ENCODE measurements around the gene NOX5. TPM values are rescaled to one million over a fixed set of nuclear protein-coding genes. Genes with fewer than 3 reads are reported as not detected.
A peak's percentile ranks its signal among the peaks of the same experiment; 100 is the strongest.

NOX5 gene
- polyA plus RNA-seq, 1 experiment, result 0.15 TPM

DNA sequence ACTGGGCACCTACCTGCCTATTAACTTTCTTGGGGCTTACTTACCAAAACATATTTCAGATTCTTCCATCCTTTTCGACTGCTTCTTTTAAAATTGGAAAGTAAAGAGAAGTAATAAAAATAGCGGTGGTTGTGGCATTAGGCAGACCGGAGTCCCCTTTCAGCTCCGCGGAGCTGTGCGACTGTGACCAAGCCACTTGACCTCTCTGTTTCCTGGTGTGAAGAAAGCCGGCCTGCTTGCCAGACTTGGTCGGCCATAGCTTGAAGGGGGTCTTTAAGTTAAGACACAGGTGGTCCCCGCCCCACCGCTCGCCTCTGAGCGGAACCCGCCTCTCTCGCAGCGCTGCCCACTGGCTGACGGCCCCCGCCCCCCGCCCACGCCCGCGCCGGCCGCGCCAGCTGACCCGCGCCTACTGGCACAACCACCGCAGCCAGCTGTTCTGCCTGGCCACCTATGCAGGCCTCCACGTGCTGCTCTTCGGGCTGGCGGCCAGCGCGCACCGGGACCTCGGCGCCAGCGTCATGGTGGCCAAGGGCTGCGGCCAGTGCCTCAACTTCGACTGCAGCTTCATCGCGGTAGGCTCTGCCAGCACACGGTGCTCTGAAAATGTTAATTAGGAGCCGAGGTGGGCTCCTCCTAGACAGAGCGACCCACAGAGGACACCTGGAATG is 18.3 kb downstream of the NOX5 start:
- POLR2A ChIA-PET, result no interaction called here

DNA sequence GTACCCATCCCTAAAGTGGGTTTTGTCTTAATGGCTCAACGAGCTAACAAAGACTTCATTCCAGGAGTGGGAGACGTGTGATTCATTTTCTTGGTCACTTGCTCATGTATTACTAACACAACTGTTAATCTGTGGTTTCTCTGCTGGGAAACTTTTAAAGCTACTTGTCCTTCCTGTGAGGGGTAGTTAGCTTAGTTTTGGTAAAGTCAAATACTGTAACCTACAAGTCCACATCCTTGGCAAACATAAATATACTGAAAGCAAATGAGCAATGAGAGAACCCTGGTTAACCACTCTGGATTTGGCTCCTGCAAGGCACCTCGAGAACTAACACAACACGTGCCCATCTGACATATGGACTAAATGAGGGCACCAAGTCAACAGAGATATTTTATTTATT is 19.9 kb downstream of the NOX5 start:
- TF ChIP-seq, protein P1, sequence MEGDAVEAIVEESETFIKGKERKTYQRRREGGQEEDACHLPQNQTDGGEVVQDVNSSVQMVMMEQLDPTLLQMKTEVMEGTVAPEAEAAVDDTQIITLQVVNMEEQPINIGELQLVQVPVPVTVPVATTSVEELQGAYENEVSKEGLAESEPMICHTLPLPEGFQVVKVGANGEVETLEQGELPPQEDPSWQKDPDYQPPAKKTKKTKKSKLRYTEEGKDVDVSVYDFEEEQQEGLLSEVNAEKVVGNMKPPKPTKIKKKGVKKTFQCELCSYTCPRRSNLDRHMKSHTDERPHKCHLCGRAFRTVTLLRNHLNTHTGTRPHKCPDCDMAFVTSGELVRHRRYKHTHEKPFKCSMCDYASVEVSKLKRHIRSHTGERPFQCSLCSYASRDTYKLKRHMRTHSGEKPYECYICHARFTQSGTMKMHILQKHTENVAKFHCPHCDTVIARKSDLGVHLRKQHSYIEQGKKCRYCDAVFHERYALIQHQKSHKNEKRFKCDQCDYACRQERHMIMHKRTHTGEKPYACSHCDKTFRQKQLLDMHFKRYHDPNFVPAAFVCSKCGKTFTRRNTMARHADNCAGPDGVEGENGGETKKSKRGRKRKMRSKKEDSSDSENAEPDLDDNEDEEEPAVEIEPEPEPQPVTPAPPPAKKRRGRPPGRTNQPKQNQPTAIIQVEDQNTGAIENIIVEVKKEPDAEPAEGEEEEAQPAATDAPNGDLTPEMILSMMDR (IDR thresholded peaks at IDR 0.05; ENCODE audit: low read depth, low read length), result no peak
- Histone ChIP-seq H3K27me3 (ENCODE audit: control insufficient read depth, insufficient read depth, low read length) (peaks cover 41% of the 10 kb centered on the region), H3K27ac (ENCODE audit: low read depth, low read length) (no peak overlapping the region), H3K9me3 (ENCODE audit: control insufficient read depth, insufficient read depth, low read length) (peaks cover 4% of the 10 kb centered on the region; the same call in 1 of the 2 replicates), H3K4me3 (ENCODE audit: low read depth, low read length) (no peak overlapping the region)
- ChIA-PET CTCF (interaction anchor here (1.0 to 1.4 kb wide), 2 partner anchors 25 to 192 kb away, joined by 3 to 6 read pairs; no protein-coding TSS in a partner anchor), POLR2A (interaction anchor here (1.2 kb wide), 1 partner anchor 126 kb away, joined by 3 read pairs; the partner anchor contains the start of gene GLCE)
- peak; percentile 26 for DNase-seq (ENCODE audit: low read depth, low spot score)

More for the DNA sequence above, 18.3 kb downstream of the NOX5 start:
- Histone ChIP-seq H3K27ac (ENCODE audit: low read depth, low read length) (no peak overlapping the region), H3K4me3 (ENCODE audit: low read depth, low read length) (no peak overlapping the region), H3K27me3 (ENCODE audit: control insufficient read depth, insufficient read depth, low read length) (peaks cover 32% of the 10 kb centered on the region), H3K9me3 (ENCODE audit: control insufficient read depth, insufficient read depth, low read length) (peaks cover 4% of the 10 kb centered on the region; the same call in 1 of the 2 replicates)
- CTCF ChIA-PET, result no interaction called here
- TF ChIP-seq, protein P1 (IDR thresholded peaks at IDR 0.05; ENCODE audit: low read depth, low read length), result no peak
- no peak for DNase-seq (ENCODE audit: low read depth, low spot score)

DNA sequence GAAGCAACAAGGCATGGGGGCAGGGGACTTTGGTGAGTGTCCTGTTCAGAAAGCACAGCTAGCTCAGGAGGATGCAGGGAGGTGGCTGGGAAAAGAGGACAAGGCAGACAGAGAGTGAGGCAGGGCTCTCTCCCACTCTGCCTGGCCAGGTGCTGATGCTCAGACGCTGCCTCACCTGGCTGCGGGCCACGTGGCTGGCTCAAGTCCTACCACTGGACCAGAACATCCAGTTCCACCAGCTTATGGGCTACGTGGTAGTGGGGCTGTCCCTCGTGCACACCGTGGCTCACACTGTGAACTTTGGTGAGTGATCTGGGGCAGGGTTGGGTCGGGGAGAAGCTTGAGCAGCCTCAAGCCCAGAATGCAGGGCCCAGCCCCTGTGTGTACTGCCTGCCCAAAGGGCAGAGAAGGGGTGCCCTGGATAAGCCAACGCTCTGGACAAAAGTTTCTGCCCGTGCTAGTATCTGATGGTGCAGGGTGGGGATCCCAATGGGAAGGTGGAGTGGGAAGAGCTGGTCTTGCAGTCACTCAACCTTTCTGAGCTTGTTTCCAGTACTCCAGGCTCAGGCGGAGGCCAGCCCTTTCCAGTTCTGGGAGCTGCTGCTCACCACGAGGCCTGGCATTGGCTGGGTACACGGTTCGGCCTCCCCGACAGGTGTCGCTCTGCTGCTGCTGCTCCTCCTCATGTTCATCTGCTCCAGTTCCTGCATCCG is 20.9 kb downstream of the NOX5 start:
- H3K27ac ChIP-seq (ENCODE audit: low read depth, low read length), result no peak overlapping the region
- TF ChIP-seq, protein P1 (IDR thresholded peaks at IDR 0.05; ENCODE audit: low read depth, low read length), result peak; percentile 12; the same call in 1 of the 2 replicates
- ChIA-PET POLR2A (no interaction called here), CTCF (interaction anchor here (0.9 to 1.3 kb wide), 2 partner anchors 9 to 13 kb away, joined by 3 read pairs; no protein-coding TSS in a partner anchor)
- H3K4me3 ChIP-seq (ENCODE audit: low read depth, low read length), result no peak overlapping the region
- DNase-seq (ENCODE audit: low read depth, low spot score), result no peak
- H3K27me3 ChIP-seq (ENCODE audit: control insufficient read depth, insufficient read depth, low read length), result peaks cover 42% of the 10 kb centered on the region
- H3K9me3 ChIP-seq (ENCODE audit: control insufficient read depth, insufficient read depth, low read length), result peaks cover 4% of the 10 kb centered on the region; the same call in 1 of the 2 replicates

DNA sequence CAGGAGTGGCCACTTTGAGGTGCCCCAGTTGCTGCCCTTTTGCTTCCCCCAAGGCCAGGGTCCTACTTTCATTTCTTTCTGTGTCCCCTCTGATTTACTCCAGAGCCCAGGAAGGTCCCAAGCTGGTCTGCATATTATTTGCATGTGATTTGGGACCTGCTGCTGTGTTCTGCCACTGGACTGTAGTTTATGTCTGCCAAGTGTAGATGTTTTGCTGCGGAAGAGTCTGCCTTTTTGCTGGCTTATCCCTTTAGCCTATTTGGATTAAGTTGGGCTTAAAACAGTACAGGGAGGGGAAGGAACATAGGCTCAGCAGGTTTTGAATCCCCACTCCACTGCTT is 21.4 kb downstream of the NOX5 start:
- peaks cover 4% of the 10 kb centered on the region; the same call in 1 of the 2 replicates for H3K9me3 ChIP-seq (ENCODE audit: control insufficient read depth, insufficient read depth, low read length)
- ChIA-PET POLR2A (no interaction called here), CTCF (interaction anchor here (0.9 to 1.3 kb wide), 2 partner anchors 9 to 12 kb away, joined by 3 read pairs; no protein-coding TSS in a partner anchor)
- no peak for DNase-seq (ENCODE audit: low read depth, low spot score)
- H3K4me3 ChIP-seq (ENCODE audit: low read depth, low read length), result no peak overlapping the region
- TF ChIP-seq, protein P1 (IDR thresholded peaks at IDR 0.05; ENCODE audit: low read depth, low read length), result no peak
- peaks cover 37% of the 10 kb centered on the region for H3K27me3 ChIP-seq (ENCODE audit: control insufficient read depth, insufficient read depth, low read length)
- H3K27ac ChIP-seq (ENCODE audit: low read depth, low read length), result no peak overlapping the region

- ChIA-PET POLR2A (no interaction called here), CTCF (no interaction called here)
- H3K4me3 ChIP-seq (ENCODE audit: low read depth, low read length), result no peak overlapping the region
- TF ChIP-seq, protein P1 (IDR thresholded peaks at IDR 0.05; ENCODE audit: low read depth, low read length), result no peak
- no peaks in the 10 kb centered on the region for H3K9me3 ChIP-seq (ENCODE audit: control insufficient read depth, insufficient read depth, low read length)
- H3K27ac ChIP-seq (ENCODE audit: low read depth, low read length), result no peak overlapping the region
- H3K27me3 ChIP-seq (ENCODE audit: control insufficient read depth, insufficient read depth, low read length), result peaks cover 30% of the 10 kb centered on the region
- no peak for DNase-seq (ENCODE audit: low read depth, low spot score)
Observed at GRCh38 chr15:69036826-69037225, 22.3 kb downstream of the NOX5 start.

All from AG04450 (cell line).